Transverse colon (tissue), 4 donors: ENCODE data around the gene AVP.

ENCODE experiments used
- POLR2A ChIP-seq: fragments of 450-650 bp; IDR thresholded peaks from one replicate; pipeline ENCODE4 v1.6.1; 2016; ENCODE audit warnings: antibody characterized with exemption, mild to moderate bottlenecking, moderate library complexity
- POLR2AphosphoS5 ChIP-seq, 3 donors: sonication (generic); formaldehyde crosslinking; IDR thresholded peaks; one replicate each; pipeline ENCODE4 v1.6.1; 2016; ENCODE audit warnings: antibody characterized with exemption in 3 of 3
- TF ChIP-seq, protein P1 (sequence below), 5 experiments: fragments of 200-600 bp in 3 of 5; fragments of 450-650 bp in 2 of 5; sonication (generic) in 3 of 5; IDR thresholded peaks; 1 replicate in 2 of 5; 2 replicates in 3 of 5; pipeline ENCODE4 v1.5.1; 2016 to 2017; ENCODE audit warnings: antibody characterized with exemption in 5 of 5, inconsistent platforms in 3 of 5, mild to moderate bottlenecking in 2 of 5, moderate library complexity in 1 of 5

GRCh38 chr20:3101251-3101650, 16.7 kb upstream of the AVP start:
- TF ChIP-seq, protein P1, sequence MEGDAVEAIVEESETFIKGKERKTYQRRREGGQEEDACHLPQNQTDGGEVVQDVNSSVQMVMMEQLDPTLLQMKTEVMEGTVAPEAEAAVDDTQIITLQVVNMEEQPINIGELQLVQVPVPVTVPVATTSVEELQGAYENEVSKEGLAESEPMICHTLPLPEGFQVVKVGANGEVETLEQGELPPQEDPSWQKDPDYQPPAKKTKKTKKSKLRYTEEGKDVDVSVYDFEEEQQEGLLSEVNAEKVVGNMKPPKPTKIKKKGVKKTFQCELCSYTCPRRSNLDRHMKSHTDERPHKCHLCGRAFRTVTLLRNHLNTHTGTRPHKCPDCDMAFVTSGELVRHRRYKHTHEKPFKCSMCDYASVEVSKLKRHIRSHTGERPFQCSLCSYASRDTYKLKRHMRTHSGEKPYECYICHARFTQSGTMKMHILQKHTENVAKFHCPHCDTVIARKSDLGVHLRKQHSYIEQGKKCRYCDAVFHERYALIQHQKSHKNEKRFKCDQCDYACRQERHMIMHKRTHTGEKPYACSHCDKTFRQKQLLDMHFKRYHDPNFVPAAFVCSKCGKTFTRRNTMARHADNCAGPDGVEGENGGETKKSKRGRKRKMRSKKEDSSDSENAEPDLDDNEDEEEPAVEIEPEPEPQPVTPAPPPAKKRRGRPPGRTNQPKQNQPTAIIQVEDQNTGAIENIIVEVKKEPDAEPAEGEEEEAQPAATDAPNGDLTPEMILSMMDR (IDR thresholded peaks at IDR 0.05): no peak
- TF ChIP-seq POLR2A (no peak), POLR2AphosphoS5 (IDR thresholded peaks at IDR 0.05) (no peak)
